Hematopoietic multipotent progenitor cell (in vitro differentiated cells): ENCODE results near the gene PTGS2. TPM values are rescaled to one million over a fixed set of nuclear protein-coding genes. Genes with fewer than 3 reads are reported as not detected.

Source experiments
- DNase-seq, 3 donors: peaks; one replicate each; pipeline ENCODE4 v3.0.0-alpha.2; 2011 to 2015; ENCODE audit warnings: low read depth in 2 of 3, low spot score in 2 of 3
- total RNA-seq: library from RNA; depleted of rRNA; stranded (reverse); fragments of >200 nt; gene quantifications from one replicate; pipeline ENCODE4 v1.2.3, GENCODE V29; 2012

PTGS2 gene
- 32.3 TPM for total RNA-seq

GRCh38 chr1:186680245-186681061 lies at the start of gene PTGS2:
PTGS2 (minus strand) TSS chr1:186680423; CDS start chr1:186680290, 133 bp downstream.
- DNase-seq = peak in 2 of 3 donors; percentile 94 to 96

- peak in 2 of 3 donors; percentile 52 to 83 for DNase-seq
Measured at GRCh38 chr1:186722711-186723309, 42.6 kb upstream of the PTGS2 start.

GRCh38 chr1:186717286-186717685 lies 37.1 kb upstream of the PTGS2 start:
- peak in 2 of 3 donors; percentile 6 to 15 for DNase-seq

GRCh38 chr1:186715887-186716809 lies 35.9 kb upstream of the PTGS2 start:
- no peak for DNase-seq

GRCh38 chr1:186710696-186711095 lies 30.5 kb upstream of the PTGS2 start:
- no peak for DNase-seq

- no peak for DNase-seq
Measured at GRCh38 chr1:186708694-186709097, 28.5 kb upstream of the PTGS2 start.

GRCh38 chr1:186703209-186703766 lies 23.1 kb upstream of the PTGS2 start:
- DNase-seq = no peak

- no peak for DNase-seq
Measured at GRCh38 chr1:186700722-186701121, 20.5 kb upstream of the PTGS2 start.

GRCh38 chr1:186699519-186699918 lies 19.3 kb upstream of the PTGS2 start:
- DNase-seq = no peak

- no peak for DNase-seq
Measured at GRCh38 chr1:186689907-186690306, 9.7 kb upstream of the PTGS2 start.

GRCh38 chr1:186689376-186689775 lies 9.2 kb upstream of the PTGS2 start:
- no peak for DNase-seq

- no peak for DNase-seq
Measured at GRCh38 chr1:186683652-186684410, 3.6 kb upstream of the PTGS2 start.

- peak in 1 of 3 donors; percentile 18 for DNase-seq
Measured at GRCh38 chr1:186682736-186683135, 2.5 kb upstream of the PTGS2 start.

- no peak for DNase-seq
Measured at GRCh38 chr1:186681801-186682200, 1.6 kb upstream of the PTGS2 start.

GRCh38 chr1:186681121-186681520 lies 898 bp upstream of the PTGS2 start:
- no peak for DNase-seq

- no peak for DNase-seq
Measured at GRCh38 chr1:186679924-186680244, 339 bp downstream of the PTGS2 start.

- no peak for DNase-seq
Measured at GRCh38 chr1:186678155-186678554, 2.1 kb downstream of the PTGS2 start.

GRCh38 chr1:186672596-186672995 lies 7.6 kb downstream of the PTGS2 start:
- no peak for DNase-seq

GRCh38 chr1:186672131-186672530 lies 8.1 kb downstream of the PTGS2 start:
- no peak for DNase-seq

- no peak for DNase-seq
Measured at GRCh38 chr1:186671136-186671825, 8.9 kb downstream of the PTGS2 start.
